ENCODE data around the gene WEE1.
"Not testable (repeated sequence)": the region's sequence is repeated elsewhere in the genome, so short reads cannot be mapped to it uniquely, and the experiment has no call there.

Gene WEE1

GRCh38 chr11:9622353-9622752 is 48.9 kb downstream of the WEE1 start:
- not testable (repeated sequence) for DNase-seq (ENCODE audit: low read depth)

GRCh38 chr11:9623053-9623452 is 49.6 kb downstream of the WEE1 start:
- not testable (repeated sequence) for DNase-seq (ENCODE audit: low read depth)

- DNase-seq (ENCODE audit: low read depth), result no peak
Observed at GRCh38 chr11:9624448-9624847, 51.0 kb downstream of the WEE1 start.

- DNase-seq (ENCODE audit: low read depth), result no peak
Observed at GRCh38 chr11:9625162-9625561, 51.7 kb downstream of the WEE1 start.

GRCh38 chr11:9625728-9626127 is 52.3 kb downstream of the WEE1 start:
- DNase-seq (ENCODE audit: low read depth), result no peak

- no peak for DNase-seq (ENCODE audit: low read depth)
Observed at GRCh38 chr11:9626496-9627394, 53.3 kb downstream of the WEE1 start.

- no peak for DNase-seq (ENCODE audit: low read depth)
Observed at GRCh38 chr11:9629064-9629463, 55.6 kb downstream of the WEE1 start.

GRCh38 chr11:9633679-9634078 is 60.2 kb downstream of the WEE1 start:
- no peak for DNase-seq (ENCODE audit: low read depth)

GRCh38 chr11:9636691-9637090 is 63.2 kb downstream of the WEE1 start:
- no peak for DNase-seq (ENCODE audit: low read depth)

GRCh38 chr11:9639099-9639498 is 65.6 kb downstream of the WEE1 start:
- DNase-seq (ENCODE audit: low read depth), result peak; percentile 75
